H1 (cell line): Measurements from ENCODE around the gene GPX4.

Experiments used
- ASH2L ChIP-seq: fragments of 200-600, 300-600 bp; sonication (generic); IDR thresholded peaks from one replicate; pipeline ENCODE4 v1.7.1; 2017; ENCODE audit warnings: low read length
- BCL11A ChIP-seq, 2 experiments: IDR thresholded peaks; one replicate each; pipeline ENCODE4 v1.6.1; 2011; ENCODE audit warnings: low read depth in 2 of 2, low read length in 2 of 2, mild to moderate bottlenecking in 2 of 2
- CEBPB ChIP-seq: IDR thresholded peaks from 2 replicates; pipeline ENCODE4 v1.6.1; 2012; ENCODE audit warnings: low read depth, low read length
- CREB1 ChIP-seq: IDR thresholded peaks from 2 replicates; pipeline ENCODE4 v1.6.1; 2012; ENCODE audit warnings: inconsistent platforms
- EZH2 ChIP-seq: fragments of 200-600 bp; sonication (generic); IDR thresholded peaks from 2 replicates; pipeline ENCODE4 v1.7.1; 2012; ENCODE audit warnings: low read depth, mild to moderate bottlenecking, moderate library complexity, low read length, inconsistent platforms; ENCODE audit not compliant: severe bottlenecking
- POLR2AphosphoS5 ChIP-seq: IDR thresholded peaks from 2 replicates; pipeline ENCODE4 v1.6.1; 2011; ENCODE audit warnings: low read depth, low read length
- RFX5 ChIP-seq: IDR thresholded peaks from 2 replicates; pipeline ENCODE4 v1.6.1; 2011; ENCODE audit warnings: low read depth, low read length, improper control_type of control experiment, borderline replicate concordance
- TBP ChIP-seq: IDR thresholded peaks from 2 replicates; pipeline ENCODE4 v1.6.1; 2011; ENCODE audit warnings: low read depth, low read length, improper control_type of control experiment
- TCF12 ChIP-seq: IDR thresholded peaks from 2 replicates; pipeline ENCODE4 v1.6.1; 2011; ENCODE audit warnings: low read depth, mild to moderate bottlenecking, low read length
- YY1 ChIP-seq: IDR thresholded peaks from 2 replicates; pipeline ENCODE4 v1.6.1; 2011; ENCODE audit warnings: low read depth, mild to moderate bottlenecking, low read length
- ZNF274 ChIP-seq: IDR thresholded peaks from 2 replicates; pipeline ENCODE4 v1.7.0; 2012; ENCODE audit warnings: low read length, borderline replicate concordance; ENCODE audit errors: extremely low read depth
- TF ChIP-seq, protein P1 (sequence below), 3 experiments: IDR thresholded peaks; 1 replicate in 2 of 3; 2 replicates in 1 of 3; pipeline versions ENCODE4 v1.5.1 to v1.6.1; 2011; ENCODE audit warnings: low read length in 3 of 3, mild to moderate bottlenecking in 3 of 3, inconsistent platforms in 2 of 3, low read depth in 1 of 3, moderate library complexity in 1 of 3; ENCODE audit not compliant: insufficient read depth in 1 of 3; ENCODE audit errors: control extremely low read depth in 1 of 3
- TF ChIP-seq, protein P2 (sequence below): IDR thresholded peaks from 2 replicates; pipeline ENCODE4 v1.6.1; 2012; ENCODE audit warnings: inconsistent platforms

- TF ChIP-seq ASH2L (no peak), CEBPB (no peak), POLR2AphosphoS5 (no peak), EZH2 (no peak), ZNF274 (no peak), CREB1 (no peak), TCF12 (no peak), BCL11A (IDR thresholded peaks at IDR 0.05; ENCODE audit: low read depth in 2 of 2, low read length in 2 of 2) (no peak), RFX5 (no peak), YY1 (no peak), TBP (no peak)
- TF ChIP-seq, protein P1, sequence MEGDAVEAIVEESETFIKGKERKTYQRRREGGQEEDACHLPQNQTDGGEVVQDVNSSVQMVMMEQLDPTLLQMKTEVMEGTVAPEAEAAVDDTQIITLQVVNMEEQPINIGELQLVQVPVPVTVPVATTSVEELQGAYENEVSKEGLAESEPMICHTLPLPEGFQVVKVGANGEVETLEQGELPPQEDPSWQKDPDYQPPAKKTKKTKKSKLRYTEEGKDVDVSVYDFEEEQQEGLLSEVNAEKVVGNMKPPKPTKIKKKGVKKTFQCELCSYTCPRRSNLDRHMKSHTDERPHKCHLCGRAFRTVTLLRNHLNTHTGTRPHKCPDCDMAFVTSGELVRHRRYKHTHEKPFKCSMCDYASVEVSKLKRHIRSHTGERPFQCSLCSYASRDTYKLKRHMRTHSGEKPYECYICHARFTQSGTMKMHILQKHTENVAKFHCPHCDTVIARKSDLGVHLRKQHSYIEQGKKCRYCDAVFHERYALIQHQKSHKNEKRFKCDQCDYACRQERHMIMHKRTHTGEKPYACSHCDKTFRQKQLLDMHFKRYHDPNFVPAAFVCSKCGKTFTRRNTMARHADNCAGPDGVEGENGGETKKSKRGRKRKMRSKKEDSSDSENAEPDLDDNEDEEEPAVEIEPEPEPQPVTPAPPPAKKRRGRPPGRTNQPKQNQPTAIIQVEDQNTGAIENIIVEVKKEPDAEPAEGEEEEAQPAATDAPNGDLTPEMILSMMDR (IDR thresholded peaks at IDR 0.05; ENCODE audit: control extremely low read depth in 1 of 3, insufficient read depth in 1 of 3, low read depth in 1 of 3, low read length in 3 of 3), result no peak
- TF ChIP-seq, protein P2, sequence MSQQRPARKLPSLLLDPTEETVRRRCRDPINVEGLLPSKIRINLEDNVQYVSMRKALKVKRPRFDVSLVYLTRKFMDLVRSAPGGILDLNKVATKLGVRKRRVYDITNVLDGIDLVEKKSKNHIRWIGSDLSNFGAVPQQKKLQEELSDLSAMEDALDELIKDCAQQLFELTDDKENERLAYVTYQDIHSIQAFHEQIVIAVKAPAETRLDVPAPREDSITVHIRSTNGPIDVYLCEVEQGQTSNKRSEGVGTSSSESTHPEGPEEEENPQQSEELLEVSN, result no peak
Measured at GRCh38 chr19:1117654-1118053, 13.9 kb downstream of the GPX4 start.
